Body of pancreas (tissue), 4 donors: Measurements from ENCODE around the gene SORL1. TPM values are rescaled to one million over a fixed set of nuclear protein-coding genes. Genes with fewer than 3 reads are reported as not detected.
"Not testable (repeated sequence)": the region's sequence is repeated elsewhere in the genome, so short reads cannot be mapped to it uniquely, and the experiment has no call there.

Experiments
- ATAC-seq: fragments of 150-250 bp; one replicate; pipeline ENCODE4 v1.9.1; 2016
- DNase-seq, 4 donors: peaks; one replicate each; pipeline ENCODE4 v3.0.0-alpha.2; 2019
- H3K27ac ChIP-seq, 4 donors: fragments of 200-600 bp; sonication (generic); 1 replicate in 3 of 4; 2 replicates in 1 of 4; pipeline versions ENCODE4 v1.5.1 to v1.6.1; 2016 to 2019; ENCODE audit warnings: mild to moderate bottlenecking in 1 of 4, mixed read lengths in 1 of 4, moderate library complexity in 1 of 4
- H3K27me3 ChIP-seq, 2 donors: fragments of 200-600 bp; sonication (generic); one replicate each; pipeline ENCODE4 v1.6.0; 2016; ENCODE audit warnings: mild to moderate bottlenecking in 1 of 2
- H3K36me3 ChIP-seq, 2 donors: fragments of 200-600 bp; sonication (generic); replicated peaks in 1 of 2; 2 replicates each; pipeline ENCODE4 v1.5.1; 2016; ENCODE audit warnings: low read depth in 2 of 2; ENCODE audit not compliant: insufficient read depth in 1 of 2
- H3K4me1 ChIP-seq: fragments of 200-600 bp; sonication (generic); one replicate; pipeline ENCODE4 v1.6.0; 2016
- H3K4me3 ChIP-seq, 2 donors: fragments of 200-600 bp; sonication (generic); 1 replicate in 1 of 2; 2 replicates in 1 of 2; pipeline ENCODE4 v1.5.1; 2016 to 2019
- H3K9me3 ChIP-seq, 3 donors: fragments of 200-600 bp; sonication (generic); 1 replicate in 2 of 3; 2 replicates in 1 of 3; pipeline ENCODE4 v1.5.1; 2016
- CTCF ChIP-seq, 7 experiments: fragments of 450-650 bp in 4 of 7; fragments of 200-600 bp in 3 of 7; sonication (generic) in 3 of 7; IDR thresholded peaks; one replicate each; pipeline ENCODE4 v1.5.1; 2016 to 2019; ENCODE audit warnings: antibody characterized with exemption in 7 of 7
- POLR2A ChIP-seq, 3 donors: fragments of 450-650 bp; IDR thresholded peaks; one replicate each; pipeline ENCODE4 v1.6.1; 2016; ENCODE audit warnings: antibody characterized with exemption in 3 of 3, mild to moderate bottlenecking in 2 of 3
- WGBS, 2 donors: methylation state at CpG; one replicate each; pipeline ENCODE4 v1.1.5; 2017; 5-methylcytosine and 5-hydroxymethylcytosine counted together
- intact Hi-C: fragments of 100-400 bp; cut with DNase I; formaldehyde crosslinking; loops from one replicate; pipeline ENCODE4 v1.15.1; 2023
- total RNA-seq, 2 donors: library from RNA; depleted of rRNA; stranded (reverse); fragments of >200 nt; gene quantifications; one replicate each; pipeline ENCODE4 v1.1.0, GENCODE V29; 2016

Gene SORL1
- total RNA-seq, 2 donors from 2014 or later: 25.1 to 26.5 TPM

GRCh38 chr11:121497176-121497998 is 45.3 kb downstream of the SORL1 start:
- ATAC-seq (no peak), DNase-seq (no peak)
- intact Hi-C loops: no loop called here
- Histone ChIP-seq H3K9me3 (no peaks in the 10 kb centered on the region), H3K4me3 (no peak overlapping the region), H3K4me1 (no peaks in the 10 kb centered on the region), H3K27me3 (no peaks in the 10 kb centered on the region), H3K36me3 (no peaks in the 10 kb centered on the region), H3K27ac (no peak overlapping the region)
- WGBS, 2 donors: 69 to 79% methylated on average over 5 of the region's 5 CpGs
- no peak for TF ChIP-seq POLR2A (IDR thresholded peaks at IDR 0.05)
- no peak for TF ChIP-seq CTCF (IDR thresholded peaks at IDR 0.05)

- WGBS, 2 donors: 16 to 26% methylated on average over 2 of the region's 2 CpGs
- TF ChIP-seq POLR2A (IDR thresholded peaks at IDR 0.05): no peak
- no peak for TF ChIP-seq CTCF (IDR thresholded peaks at IDR 0.05)
- Histone ChIP-seq H3K4me3 (no peak overlapping the region), H3K4me1 (no peaks in the 10 kb centered on the region), H3K9me3 (no peaks in the 10 kb centered on the region), H3K27me3 (no peaks in the 10 kb centered on the region), H3K36me3 (no peaks in the 10 kb centered on the region), H3K27ac (no peak overlapping the region)
- intact Hi-C loops: no loop called here
- ATAC-seq (no peak), DNase-seq (no peak)
These were observed 47.3 kb downstream of the SORL1 start for GRCh38 chr11:121499405-121499804.

- ATAC-seq: no peak
- H3K4me3 ChIP-seq: no peak overlapping the region
- no peaks in the 10 kb centered on the region for H3K27me3 ChIP-seq
- no peaks in the 10 kb centered on the region for H3K4me1 ChIP-seq
- H3K9me3 ChIP-seq: no peaks in the 10 kb centered on the region
- TF ChIP-seq CTCF (IDR thresholded peaks at IDR 0.05) (no peak), POLR2A (IDR thresholded peaks at IDR 0.05) (no peak)
- intact Hi-C loops: no loop called here
- DNase-seq: no peak
- WGBS, 2 donors: 58 to 83% methylated on average over 2 of the region's 2 CpGs
- H3K27ac ChIP-seq: no peak overlapping the region
- no peaks in the 10 kb centered on the region for H3K36me3 ChIP-seq
These were observed 48.2 kb downstream of the SORL1 start for GRCh38 chr11:121500275-121500674.

GRCh38 chr11:121500717-121501116 is 48.6 kb downstream of the SORL1 start:
- no peak overlapping the region for H3K27ac ChIP-seq
- 35 to 50% methylated on average over 1 of the region's 1 CpG for WGBS, 2 donors
- no peaks in the 10 kb centered on the region for H3K27me3 ChIP-seq
- ATAC-seq (no peak), DNase-seq (no peak)
- no peak for TF ChIP-seq POLR2A (IDR thresholded peaks at IDR 0.05)
- H3K36me3 ChIP-seq: no peaks in the 10 kb centered on the region
- intact Hi-C loops: no loop called here
- H3K4me3 ChIP-seq: no peak overlapping the region
- no peaks in the 10 kb centered on the region for H3K9me3 ChIP-seq
- H3K4me1 ChIP-seq: no peaks in the 10 kb centered on the region

- no peak for TF ChIP-seq POLR2A (IDR thresholded peaks at IDR 0.05)
- TF ChIP-seq CTCF (IDR thresholded peaks at IDR 0.05): no peak
- intact Hi-C loops: no loop called here
- no peak for DNase-seq
- ATAC-seq: no peak
- Histone ChIP-seq H3K27ac (no peak overlapping the region), H3K4me1 (no peaks in the 10 kb centered on the region), H3K9me3 (peaks cover 0 to 8% (median 4%) of the 10 kb centered on the region in 3 donors), H3K27me3 (no peaks in the 10 kb centered on the region), H3K4me3 (no peak overlapping the region), H3K36me3 (no peaks in the 10 kb centered on the region)
- 46 to 59% methylated on average over 3 of the region's 3 CpGs for WGBS, 2 donors
These were observed 50.9 kb downstream of the SORL1 start for GRCh38 chr11:121503051-121503450.

GRCh38 chr11:121506237-121506636 is 54.1 kb downstream of the SORL1 start:
- not testable (repeated sequence) for DNase-seq

More at GRCh38 chr11:121506237-121506636, 54.1 kb downstream of the SORL1 start:
- ATAC-seq, H3K4me1 ChIP-seq, intact Hi-C loops, H3K27ac ChIP-seq, H3K9me3 ChIP-seq, H3K4me3 ChIP-seq, H3K36me3 ChIP-seq, H3K27me3 ChIP-seq: not testable (repeated sequence)
- 67 to 71% methylated on average over 1 of the region's 1 CpG for WGBS, 2 donors
